Central memory CD4-positive, alpha-beta T cell (primary cell): Measurements from ENCODE around the gene CCZ1.
"Not testable (repeated sequence)": the region's sequence is repeated elsewhere in the genome, so short reads cannot be mapped to it uniquely, and the experiment has no call there.

ENCODE experiments used
- DNase-seq: peaks from one replicate; pipeline ENCODE4 v3.0.0; 2022

Gene CCZ1

GRCh38 chr7:5916529-5916928 is 18.0 kb downstream of the CCZ1 start:
- DNase-seq = not testable (repeated sequence)

GRCh38 chr7:5924180-5924579 is 25.6 kb downstream of the CCZ1 start:
- DNase-seq = not testable (repeated sequence)

DNA sequence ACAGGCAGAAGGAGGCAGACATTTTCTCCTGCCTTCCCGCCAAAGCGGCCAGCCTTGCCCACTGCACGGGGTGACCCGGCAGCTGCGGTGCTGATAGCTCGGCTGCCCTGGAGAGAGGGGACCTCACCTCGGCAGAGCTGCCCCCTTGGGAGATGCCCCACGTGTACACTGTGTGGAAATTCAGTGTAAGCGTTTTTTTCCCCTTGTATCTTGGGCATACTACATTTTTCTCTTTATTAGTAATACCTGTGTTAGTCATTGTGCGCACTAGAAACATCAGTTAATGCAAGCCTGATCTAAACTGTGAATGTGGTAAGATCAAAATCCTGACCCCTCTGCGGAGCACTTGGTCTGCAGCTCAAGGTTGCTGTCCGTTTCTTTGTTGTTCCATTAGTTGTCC is 26.1 kb downstream of the CCZ1 start:
- DNase-seq = not testable (repeated sequence)

DNA sequence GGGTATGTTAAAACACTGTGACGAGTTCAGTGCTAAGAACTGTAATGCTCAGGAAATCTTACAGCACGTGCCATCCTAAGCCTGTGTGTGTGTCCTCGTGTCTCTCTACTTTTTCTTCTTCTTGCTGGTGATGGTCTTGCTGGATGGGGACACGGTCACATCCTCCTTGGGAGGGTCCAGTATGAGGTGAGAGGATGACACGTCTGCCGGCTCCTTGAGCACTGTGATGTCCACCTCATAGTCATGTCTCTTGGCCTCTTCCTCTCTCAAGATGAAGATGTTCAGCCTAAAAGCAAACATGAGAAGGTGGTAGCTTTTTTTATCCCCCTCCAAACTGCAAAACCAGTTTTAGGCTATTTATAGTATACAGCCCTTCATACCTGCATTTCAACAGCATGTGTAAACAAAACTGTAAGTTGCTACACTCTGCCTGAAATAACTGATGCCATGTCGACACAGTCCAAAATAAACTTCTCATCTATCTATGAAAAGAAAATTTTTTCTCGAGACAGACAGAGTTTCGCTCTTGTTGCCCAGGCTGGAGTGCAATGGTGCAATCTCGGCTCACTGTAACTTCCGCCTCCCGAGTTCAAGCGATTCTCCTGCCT is 27.8 kb downstream of the CCZ1 start:
- DNase-seq = not testable (repeated sequence)

- DNase-seq = not testable (repeated sequence)
These were observed 31.8 kb downstream of the CCZ1 start for GRCh38 chr7:5930290-5930689.

GRCh38 chr7:5931250-5931649 is 32.7 kb downstream of the CCZ1 start:
- DNase-seq = not testable (repeated sequence)

DNA sequence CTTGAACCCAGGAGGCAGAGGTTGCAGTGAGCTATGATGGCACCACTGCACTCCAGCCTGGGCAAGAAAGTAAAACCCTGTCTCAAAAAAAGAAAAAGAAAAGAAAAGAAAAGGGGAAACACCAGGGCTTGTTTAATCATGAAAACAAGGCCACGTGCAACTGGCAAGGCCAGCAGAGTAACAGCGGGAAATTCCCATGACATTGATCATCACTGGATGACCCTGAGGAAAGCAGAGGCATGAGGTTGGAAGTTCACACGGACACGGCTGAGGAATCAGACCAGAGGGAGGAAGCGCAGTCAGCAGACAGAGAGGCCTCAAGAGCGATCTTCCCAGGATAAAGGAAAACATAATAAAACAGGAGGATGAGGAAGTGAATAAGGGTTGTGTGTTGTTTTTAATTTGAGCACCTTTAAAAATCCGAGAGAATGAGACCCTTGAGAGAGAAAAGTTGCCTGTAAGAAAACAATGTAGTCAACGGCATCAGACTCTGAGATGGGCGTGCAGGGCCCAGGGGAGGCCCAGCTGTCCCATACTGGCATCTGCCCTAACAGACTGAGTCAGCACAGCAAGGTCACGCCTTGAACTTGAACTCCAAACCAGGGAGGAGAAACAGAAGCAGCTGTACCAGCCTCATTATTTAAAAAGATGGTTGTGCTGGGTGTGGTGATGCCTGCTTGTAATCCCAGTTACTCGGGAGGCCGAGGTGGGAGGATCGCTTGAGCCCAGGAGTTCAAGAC is 33.5 kb downstream of the CCZ1 start:
- DNase-seq = not testable (repeated sequence)

DNA sequence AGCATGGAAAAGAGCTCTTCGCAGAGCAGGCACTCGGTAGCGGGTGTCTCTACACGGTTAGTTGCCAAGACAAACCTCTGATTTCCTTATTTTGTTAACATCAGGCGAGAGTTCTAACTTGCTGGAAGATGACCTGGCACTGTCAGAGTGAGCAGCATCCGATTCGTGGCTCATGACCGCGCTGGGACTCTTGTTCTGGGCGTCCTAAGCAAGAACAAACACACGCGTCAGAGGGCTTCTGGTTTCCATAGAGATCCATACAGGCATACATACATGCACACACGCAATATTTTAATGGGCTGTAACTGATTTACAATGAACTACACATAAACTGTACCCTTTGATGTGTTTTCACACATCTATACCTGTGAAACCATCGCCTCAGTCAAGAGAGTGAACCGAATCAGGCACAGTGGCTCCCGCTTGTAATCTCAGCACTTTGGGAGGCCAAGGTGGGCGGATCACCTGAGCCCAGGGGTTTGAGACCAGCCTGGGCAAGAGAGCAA is 36.5 kb downstream of the CCZ1 start:
- not testable (repeated sequence) for DNase-seq

DNA sequence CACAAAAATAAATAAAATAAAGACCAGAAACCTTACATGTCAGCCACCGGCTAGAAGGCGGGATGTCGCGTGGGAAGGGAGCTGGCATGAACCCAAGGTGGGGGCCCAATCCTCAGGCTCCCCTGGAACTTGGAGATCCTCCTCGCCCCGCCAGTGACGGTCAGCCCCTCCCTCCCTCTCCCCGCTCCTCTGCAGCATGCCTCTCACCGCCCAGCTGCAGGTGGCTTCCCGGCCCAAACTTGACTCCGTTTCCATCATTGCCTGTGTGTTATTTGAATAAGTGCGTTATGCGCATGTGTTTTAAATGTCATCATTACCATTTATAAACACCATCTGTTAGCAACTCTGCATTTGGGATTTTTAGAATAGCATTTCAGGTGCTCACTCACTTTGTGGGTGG is 64.7 kb downstream of the CCZ1 start:
- not testable (repeated sequence) for DNase-seq

- not testable (repeated sequence) for DNase-seq
These were observed 65.3 kb downstream of the CCZ1 start for GRCh38 chr7:5963810-5964209.

GRCh38 chr7:5970347-5970911 is 71.9 kb downstream of the CCZ1 start, which contains the start of gene RSPH10B:
TSS of gene RSPH10B (minus strand) at chr7:5970689. CDS start at chr7:5967116, 3,573 bp downstream.
- DNase-seq = not testable (repeated sequence)

DNA sequence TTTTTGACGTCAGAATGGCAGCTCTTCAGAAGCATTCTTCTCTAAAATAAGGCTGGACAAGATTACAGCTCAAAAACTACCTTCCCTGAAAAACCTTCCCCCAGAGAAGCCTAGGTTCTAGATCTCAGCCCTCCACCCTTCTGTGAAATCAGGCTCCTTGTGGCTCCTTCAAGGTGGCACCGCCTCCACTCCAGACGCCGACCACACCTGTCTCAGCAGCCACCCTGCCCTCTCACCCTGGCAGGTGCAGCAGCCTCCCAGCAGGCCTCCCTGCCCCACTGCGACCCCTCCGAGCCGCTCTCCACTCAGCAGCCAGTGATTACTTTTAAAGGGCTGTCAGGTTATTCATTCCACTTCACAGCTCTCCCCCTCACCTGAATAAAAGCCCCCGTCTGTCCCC is 75.0 kb downstream of the CCZ1 start:
- not testable (repeated sequence) for DNase-seq
